GM21717 (cell line): ENCODE results near the gene NMT1.
A peak's percentile ranks its signal among the peaks of the same experiment; 100 is the strongest.

Experiments used
- ATAC-seq: cut with Tn5 transposase; IDR thresholded peaks from one replicate; pipeline ENCODE4 v1.9.1; 2021; ENCODE audit warnings: mild to moderate bottlenecking, moderate library complexity; ENCODE audit not compliant: unreplicated experiment

NMT1 gene

DNA sequence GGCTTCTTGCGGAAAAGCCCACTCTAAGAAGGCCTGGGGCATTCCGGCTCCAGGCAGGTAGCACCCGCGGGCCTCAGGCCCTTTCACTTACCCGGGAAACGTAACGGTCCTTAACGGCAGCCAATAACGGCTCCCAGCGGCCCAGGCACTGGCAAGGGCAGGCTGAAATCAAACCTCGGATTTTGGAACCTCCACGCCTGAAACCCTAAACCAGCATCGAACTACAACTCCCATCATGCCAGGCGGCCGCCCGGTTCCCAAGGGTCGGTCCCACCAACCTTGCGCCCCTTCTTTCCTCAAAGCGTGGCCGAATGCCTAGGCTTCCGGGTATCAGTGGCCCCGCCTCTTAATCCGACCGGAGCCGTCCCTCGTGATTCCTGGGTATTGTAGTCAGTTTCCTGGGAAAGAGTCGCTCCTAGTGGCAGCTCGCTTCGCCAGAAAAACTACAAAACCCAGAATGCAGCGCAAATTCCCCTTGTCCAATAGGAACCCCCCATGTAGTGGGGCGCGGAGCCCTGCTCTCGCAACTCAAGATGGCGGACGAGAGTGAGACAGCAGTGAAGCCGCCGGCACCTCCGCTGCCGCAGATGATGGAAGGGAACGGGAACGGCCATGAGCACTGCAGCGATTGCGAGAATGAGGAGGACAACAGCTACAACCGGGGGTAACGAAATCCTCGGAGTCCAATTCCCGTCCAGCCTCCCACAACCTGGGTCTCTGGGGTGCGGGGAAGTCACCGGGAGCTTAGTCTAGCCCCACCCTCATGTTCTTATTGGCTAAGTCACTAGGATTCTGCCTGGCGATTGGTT, at the start of gene NMT1:
Gene NMT1, plus strand, starts transcription at position 521 of the 809 bp plus-strand sequence. Its CDS starts 13 bp downstream, at position 534.
- peak; percentile 79 for ATAC-seq

DNA sequence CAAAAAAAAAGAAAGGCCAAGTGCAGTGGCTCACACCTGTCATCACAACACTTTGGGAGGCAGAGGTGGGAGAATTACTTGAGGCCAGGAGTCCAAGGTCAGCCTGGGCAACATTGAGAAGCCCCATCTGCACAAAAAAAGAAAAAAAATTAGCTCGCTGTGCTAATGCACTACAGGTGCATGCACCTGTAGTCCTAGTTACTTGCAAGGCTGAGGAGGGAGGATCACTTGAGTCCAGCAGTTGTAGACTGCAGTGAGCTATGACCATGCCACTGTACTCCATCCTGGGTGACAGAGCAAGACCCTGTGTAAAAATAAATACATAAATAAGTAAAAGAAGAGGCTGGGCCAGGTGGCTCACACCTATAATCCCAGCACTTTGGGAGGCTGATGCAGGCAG, 49.4 kb upstream of the NMT1 start:
- ATAC-seq, result no peak

DNA sequence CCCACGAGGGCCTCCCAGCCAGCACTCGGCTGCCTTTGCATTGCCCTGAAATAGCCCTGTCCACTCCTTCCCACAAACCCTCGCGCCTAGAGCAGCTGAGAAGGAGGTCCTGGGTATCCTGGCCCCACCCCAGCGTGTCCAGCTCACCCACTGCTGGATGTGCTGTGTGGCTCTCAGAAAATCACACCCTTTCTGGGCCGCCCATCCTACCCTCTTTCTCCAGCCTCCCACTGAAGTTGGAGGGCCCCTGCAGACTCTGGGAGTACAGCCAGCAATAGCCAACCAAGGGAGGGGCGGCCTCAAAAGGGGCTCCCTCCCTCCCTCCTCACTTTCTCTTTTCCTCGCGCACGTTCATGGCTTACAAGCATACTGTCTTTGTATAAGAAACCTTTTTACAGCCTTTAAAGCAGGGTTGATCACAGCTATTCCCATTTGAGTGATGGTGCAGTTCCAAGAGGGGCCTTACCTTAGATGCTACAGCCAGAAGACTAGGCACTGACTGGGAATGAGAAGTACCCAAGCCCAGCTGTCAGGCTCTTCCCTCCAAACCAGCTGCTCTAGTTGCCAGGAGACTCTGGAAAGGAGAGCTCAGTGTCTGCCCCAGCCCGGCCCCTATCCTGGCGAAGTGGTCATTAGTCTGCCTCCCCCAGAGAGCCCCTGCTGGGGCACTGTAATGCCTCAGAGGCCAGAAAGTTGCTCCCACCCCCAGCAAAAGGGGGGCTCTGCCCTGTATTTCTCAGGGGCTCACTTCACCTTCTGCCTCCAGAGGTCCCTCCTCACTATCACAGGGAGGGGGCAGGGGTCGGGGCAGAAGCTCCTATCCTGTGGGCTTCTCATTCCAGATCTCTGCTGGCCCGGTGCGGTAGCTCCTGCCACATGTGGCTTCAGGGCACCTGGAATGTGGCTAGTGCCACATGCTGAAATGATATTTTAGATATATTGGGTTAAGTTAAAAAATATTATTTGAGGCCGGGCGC, 47.8 kb upstream of the NMT1 start:
- no peak for ATAC-seq

DNA sequence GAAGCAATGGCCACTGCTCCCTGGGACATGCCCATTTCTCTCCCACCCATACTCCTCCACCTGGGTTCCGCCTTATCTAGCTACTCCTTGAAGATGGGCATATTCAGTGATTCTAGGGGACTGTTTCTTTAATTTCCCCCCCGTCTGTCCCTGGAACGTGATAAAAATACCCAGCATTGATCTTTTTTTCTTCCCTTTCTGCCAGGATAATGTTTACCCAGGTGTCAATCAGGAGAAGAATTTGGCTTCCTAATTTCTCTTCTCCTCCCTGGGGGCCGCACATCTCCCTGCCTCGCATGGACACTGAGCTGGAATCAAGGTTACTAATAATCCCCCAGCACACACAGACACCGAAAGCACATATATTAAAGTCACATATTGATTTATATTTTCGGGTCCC, 44.9 kb upstream of the NMT1 start:
- no peak for ATAC-seq

DNA sequence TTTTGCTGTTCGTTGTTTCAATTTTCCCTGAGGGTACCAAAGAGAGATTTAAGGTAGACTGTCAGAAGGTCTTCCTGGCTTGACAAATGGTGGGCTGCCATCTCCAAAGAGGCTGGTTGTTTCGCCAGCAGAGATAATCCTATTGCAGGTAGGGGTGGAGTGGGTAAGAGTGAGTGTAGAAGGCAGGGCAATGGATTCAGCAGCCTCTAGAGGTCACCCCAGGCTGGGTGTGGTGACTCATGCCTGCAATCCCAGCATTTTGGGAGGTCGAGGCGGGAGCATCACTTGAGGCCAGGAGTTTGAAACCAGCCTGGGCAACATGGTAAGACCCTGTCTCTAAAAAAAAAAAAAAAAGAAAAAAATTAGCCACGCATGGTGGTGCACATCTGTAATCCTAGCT, 44.3 kb upstream of the NMT1 start:
- no peak for ATAC-seq

DNA sequence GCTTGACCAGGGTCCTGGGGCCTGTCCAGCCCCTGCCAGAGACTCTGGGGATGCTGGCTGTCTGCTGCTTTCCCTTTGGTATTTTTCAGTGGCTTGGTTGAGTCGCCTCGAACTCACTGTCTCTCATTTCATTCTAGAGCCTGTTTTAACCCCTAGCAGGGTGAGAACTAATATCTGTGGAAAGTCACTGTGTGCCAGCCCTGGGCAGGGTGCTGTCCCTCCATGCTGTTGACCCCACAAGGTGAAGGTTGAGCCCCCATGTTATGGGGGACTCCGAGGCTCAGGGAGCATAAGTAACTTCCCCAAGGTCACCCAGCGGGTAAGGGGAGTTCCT, 42.6 kb upstream of the NMT1 start:
- ATAC-seq, result no peak

DNA sequence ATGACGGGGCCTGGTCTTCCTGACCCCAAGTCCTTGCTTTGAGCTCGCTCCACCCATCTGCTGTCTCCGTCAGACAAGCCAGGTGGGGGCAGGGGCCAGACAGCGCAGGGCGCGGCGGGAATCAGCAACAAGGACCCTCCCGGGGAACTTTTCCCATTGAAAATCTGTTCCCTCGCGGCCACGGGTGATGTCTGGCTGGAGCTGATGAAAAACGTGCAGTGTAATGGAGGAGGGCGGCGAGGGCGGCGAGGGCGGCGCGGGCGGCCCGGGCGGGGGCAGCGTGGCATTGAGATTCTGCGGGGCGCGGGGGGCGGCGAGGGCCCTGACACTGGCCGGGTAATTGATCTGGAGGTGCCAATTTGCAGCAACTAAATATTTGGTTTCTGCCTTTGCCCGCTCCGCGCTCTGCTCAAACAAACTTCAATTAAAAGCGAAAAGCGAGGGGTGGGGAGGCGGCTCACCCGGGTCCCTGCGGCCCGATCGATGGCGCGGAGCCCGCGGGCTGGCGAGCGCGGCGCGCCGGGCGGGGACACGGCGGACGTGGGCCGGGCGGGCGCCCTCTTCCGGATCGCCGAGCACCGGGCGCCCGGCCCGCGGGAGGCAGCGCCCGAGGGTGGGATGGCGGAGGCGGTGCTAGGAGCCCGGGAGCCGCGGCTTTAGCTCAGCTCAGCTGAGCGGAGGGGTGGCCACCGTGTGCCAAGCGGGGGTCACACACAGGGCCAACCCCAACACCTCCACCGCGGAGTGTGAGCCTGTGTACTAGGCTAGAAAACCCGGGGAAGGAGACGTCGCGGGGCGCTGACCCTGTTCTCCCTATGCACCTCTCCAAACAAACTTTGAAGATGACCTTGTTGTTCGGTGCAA, 42.0 kb upstream of the NMT1 start:
- ATAC-seq, result no peak

DNA sequence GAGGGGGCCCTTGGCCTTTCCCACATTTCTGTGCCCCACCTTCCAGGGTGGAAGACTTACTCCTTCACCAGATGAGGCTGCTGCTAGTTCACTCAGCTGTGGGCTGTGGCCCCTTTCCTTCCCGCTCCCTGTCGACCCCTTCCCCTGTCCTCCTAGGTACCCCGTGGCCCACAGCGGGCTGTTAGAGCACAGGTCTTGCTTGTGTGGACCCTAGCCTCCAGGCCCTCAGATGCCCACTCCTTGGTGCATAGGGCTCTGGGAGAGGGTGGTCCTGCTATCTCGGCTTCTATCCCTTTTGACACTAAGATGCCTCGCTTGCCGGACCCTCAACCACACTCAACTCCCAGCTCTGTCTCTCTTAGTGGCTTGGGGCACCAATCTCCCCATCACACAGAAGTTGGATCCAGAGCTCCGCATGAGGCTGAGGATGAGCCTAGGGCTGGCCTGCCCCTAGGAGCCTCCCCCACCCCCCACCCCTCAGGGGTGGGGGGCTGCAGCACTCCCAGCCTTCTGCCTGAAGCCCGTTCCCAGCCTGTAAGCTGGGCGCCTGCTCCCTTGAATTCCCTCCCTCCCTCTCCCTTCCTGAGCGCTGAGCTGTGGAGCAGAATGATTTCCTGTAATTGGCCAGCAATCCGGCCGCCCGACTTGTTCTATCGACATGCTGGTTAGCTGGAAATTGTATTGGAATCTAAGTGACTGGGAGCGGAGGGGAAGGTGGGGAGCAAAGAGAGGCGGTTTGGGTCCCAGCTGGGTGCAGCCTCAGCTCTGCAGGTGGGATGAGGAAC, 40.6 kb upstream of the NMT1 start:
- no peak for ATAC-seq

DNA sequence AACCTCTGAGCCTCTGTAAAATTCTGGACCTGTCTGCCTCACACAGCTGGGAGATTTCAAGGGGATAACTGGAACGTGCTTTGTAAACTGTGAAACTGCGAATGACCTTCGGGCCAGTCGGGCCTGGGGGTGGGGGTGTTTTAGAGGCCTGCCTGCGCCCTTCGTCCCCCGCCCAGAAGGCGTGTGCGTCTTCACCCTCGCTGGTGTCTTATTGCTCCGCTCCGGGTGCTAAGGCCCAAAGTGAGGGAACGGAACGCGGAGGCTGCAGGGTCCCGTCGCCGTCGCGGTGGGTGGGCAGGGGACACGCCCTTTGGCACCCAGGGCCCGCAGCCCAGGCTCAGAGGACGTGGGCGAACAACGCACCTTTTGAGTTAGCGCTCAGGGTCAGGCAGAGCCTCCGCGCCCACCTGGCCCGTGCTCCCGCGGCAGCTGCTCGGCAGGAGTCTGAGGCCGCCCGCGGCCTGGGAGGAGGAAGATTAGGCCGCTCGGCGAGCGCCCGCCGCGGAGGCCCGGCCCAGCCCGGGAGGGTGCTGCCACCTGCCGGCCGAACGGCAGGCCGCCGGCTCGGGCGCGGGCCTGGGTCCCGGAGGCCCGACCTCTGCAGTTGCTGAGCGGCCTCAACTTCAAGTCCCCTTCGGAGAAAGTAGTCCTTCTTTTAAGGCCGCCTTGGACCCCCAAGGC, 39.4 kb upstream of the NMT1 start:
- no peak for ATAC-seq

DNA sequence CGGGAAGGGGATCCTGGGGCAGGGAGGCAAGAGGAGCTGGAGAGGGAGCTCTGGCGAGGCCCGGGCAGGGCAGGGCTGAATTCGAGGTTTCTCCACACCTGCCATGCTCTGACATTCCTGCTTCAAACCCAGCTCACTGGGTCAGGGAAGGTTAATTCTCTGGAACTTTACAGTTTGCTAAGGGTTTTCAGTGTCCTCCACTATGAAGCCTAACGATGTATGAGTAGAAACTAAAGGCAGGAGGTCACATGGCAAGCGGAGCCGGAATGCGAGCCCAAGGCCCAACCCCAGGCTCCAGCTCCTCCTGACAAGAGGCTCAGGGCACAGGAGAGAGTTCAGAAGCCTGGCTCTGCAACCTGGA, 38.8 kb upstream of the NMT1 start:
- ATAC-seq, result no peak

DNA sequence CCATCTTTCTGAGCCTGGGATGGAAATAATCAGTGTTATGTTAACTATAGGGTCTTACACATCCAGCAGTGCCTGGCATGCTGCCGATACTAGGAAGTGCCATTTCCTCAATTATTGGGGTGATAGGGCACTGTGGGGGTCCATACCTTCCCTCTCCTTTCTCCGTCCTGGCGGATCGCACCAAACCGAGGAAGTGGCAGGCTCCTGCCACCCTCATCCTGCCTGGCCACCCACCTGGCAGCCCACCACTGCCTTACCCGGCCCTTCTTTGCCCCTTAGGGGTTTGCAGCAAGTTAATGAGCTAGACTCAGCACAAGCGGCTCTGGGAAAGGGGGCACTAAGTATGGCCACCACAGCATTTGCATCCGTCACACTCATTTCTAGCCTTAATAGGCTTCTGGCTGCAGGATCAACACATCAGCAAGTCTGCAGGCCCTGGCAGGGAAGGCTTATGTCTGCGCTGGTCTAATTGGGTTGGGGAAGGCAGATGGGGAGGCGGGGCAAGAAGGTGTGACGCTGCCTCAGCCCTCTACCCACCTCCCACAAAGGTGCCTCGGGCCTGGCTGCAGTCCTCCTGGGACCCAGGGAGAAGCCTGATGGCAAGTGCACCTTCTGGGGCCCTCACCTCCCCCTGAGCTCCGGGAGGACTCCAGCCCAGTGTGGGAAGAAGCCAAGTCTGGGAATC, 38.3 kb upstream of the NMT1 start:
- no peak for ATAC-seq

DNA sequence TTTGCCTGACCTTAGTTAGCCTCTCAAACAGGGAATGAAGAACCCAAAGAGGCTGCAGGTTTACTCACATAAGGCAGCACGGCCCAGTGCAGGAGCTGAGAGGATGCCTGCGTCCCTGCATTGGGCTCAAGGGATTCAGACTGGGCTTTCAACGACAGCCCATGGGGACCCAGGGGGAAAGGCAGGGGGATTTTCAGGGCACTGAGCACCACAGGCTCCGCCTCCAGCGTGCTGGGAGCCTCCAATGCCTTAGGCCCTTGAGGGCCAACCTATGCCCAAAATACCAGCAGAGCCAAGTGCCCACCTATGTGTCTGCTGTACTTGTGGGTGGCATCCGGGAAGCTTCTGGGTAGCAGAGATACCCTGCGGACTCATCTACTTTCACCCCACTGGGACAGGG, 32.0 kb upstream of the NMT1 start:
- ATAC-seq, result no peak

DNA sequence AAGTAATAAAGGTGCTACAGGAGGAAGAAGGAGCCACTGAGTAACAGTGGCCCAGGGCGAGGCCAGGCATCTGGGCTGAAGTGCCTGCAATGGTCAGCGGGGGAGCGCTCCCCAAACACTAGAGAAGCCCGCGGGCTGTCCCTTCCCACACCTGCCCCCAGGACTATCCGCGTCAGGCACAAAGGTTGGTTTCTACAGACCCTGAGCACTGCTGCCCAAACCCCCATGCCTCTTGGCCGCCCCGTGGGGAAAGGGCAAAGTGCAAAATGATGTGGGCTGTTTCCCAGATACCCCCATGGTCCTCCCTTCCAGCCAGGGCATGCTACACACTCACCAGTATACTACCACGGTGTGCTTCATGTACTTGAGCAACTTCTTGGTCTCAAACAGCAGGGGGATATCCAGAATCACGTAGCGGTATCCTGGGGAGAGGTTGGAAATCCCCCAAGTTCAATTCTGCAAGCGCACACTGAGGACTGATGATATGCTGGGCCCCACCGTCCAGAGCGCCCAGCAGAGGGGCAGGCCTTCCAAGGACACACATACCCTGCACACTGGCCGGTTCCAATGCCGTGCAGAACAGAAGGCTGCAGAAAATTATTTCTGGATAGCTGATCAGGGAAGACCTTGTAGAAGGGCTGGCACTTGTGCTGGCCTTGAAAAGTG, 31.2 kb upstream of the NMT1 start:
- ATAC-seq, result no peak

DNA sequence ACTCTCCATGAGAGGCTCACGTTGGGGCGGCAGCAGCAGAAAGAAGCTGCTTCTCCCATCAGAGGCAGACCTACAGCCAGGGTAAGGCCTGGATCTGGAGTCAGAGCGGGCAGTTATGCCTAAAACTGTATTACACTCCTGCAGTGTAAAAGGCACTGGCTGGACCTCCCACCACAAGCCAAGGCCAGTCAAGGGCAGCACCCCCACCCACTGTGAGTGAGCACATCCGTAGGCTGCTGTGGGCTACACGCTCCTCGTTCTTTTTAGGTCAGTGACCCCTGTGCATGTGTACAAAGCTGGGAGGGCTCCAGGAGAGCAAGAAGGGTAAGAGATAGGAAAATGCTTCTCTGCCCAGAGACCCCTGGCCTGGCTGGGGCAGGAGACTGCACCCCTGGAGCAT, 30.4 kb upstream of the NMT1 start:
- ATAC-seq, result no peak

DNA sequence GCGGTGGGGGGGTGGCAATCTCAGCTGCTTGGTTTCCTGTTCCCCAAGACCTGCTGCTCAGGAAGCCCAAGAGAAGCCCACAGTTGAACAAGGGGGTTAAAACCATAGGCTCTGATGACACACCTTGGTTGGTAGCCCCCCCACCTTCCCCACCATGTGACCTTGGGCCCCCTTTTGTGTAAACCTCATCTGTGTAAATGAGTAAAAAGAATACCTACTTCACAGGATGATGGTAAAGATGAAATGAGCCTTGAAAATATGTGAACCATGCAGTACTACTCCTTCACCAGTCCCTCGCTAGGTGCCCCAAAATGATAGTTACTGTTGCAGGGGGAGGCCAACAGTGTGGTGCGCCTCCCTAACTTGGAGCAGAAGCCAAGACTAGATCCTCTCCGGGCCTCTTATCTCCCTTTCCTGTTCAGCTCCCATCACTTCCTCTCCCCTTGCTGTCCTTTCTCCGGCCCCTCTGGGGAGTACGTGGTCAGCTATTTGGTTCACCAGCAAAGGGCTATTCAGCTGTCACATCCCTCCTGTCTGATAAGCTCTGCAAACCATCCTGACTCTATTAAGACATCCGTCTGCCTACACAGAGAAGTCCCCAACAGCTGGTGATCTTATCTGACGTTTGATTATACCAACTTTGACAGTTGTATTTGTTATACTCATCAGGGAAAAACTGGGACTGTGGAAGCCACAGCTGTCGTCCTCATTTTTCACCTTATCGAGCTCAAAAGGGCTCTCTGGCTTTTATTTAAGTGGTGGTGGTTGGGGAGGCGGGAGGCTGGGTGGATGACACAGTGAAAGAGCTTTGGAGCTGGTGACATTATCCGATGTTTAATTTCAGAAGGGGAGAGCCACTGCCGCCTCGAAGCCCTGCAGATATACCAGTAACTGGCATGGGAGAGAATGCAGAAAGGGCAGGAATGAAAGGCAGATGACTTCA, 29.6 kb upstream of the NMT1 start:
- ATAC-seq, result no peak

DNA sequence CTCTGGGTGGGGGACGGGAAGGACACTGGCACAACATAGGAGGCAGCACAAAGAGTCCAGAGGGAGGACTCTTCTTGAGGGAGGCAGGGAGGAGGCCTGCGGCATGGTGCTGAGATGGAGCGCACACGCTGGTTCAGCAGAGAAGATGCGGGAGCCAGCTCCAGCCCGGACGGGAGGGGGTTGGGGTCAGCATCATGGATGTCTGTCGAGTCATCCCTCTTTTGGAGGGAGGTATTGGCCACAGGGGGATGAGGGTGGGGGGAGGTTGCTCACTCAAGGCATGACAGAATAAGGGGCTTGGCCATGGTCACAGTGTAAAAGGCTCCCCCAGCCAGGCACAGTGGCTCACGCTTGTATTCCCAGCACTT, 29.0 kb upstream of the NMT1 start:
- no peak for ATAC-seq

DNA sequence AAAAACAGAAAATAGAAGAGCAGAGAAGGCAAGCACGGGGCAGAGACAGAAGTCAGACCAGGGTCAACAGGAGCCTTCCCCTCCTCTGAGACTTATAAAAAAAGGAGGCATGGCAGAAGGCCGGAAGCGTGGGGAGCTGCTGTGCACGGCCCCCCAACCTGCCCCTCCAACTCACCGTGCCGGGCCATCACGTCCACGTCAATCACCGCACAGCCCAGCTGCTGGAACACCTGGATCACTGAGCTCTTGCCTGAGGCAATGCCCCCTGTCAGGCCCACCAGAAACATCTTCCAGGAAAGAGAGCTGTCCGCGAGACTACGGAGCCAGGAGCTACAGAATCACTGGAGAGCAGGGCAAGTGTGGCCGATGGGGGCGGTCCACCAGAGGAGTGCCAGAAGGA, 26.5 kb upstream of the NMT1 start:
- no peak for ATAC-seq

DNA sequence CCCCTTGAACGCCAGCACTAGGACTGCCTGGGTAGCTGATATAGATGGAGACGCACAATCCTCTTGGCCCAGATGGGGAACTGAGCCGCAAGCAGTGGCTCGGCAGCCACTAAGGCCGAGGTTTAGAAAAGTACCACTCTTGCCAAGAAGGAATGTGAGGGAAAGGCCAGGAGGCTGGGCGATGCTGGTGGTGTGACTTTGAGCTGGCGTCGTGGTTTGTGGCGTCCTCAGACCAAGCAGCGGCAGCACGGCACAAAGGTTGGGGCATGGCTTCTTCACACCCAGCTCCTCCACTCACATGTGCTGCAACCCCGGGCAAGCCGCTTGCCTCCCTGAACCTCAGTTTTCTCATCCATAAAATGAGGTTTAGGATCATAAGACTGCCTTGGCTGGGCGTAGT, 25.3 kb upstream of the NMT1 start:
- ATAC-seq, result no peak
